A673 (cell line): ENCODE measurements around the gene SCD5.

Experiments
- CTCF ChIP-seq: fragments of 300-800, 200-600 bp; sonication (generic); conservative IDR thresholded peaks from 2 replicates; pipeline ENCODE4 v1.5.1; 2017; ENCODE audit warnings: low read depth, mild to moderate bottlenecking, antibody characterized with exemption, low read length, moderate library complexity, mixed read lengths
- EZH2 ChIP-seq: fragments of 200-600 bp; sonication (generic); IDR thresholded peaks from 2 replicates; pipeline ENCODE4 v1.6.1; 2017; ENCODE audit warnings: borderline replicate concordance, low read depth, mild to moderate bottlenecking, mixed read lengths, antibody characterized with exemption, low read length; ENCODE audit not compliant: poor library complexity, severe bottlenecking

GRCh38 chr4:82606622-82607021 lies 192.0 kb downstream of the SCD5 start:
- TF ChIP-seq CTCF (no peak), EZH2 (no peak)
